Effector memory CD8-positive, alpha-beta T cell (primary cell): ENCODE data around the gene POMT2.

Experiments used
- ATAC-seq: fragments of 150-1000 bp; cut with Tn5 transposase; replicated peaks from 2 replicates; pipeline ENCODE4 v1.10.0; 2021; ENCODE audit warnings: mild to moderate bottlenecking, moderate library complexity
- DNase-seq, 3 experiments: peaks; one replicate each; pipeline ENCODE4 v3.0.0; 2021
- H3K27ac Mint-ChIP-seq, 2 donors: one replicate each; pipeline ENCODE4 v1.8.0; 2022; ENCODE audit warnings: mild to moderate bottlenecking in 2 of 2, mixed read lengths in 2 of 2, moderate library complexity in 2 of 2
- H3K27me3 Mint-ChIP-seq, 2 donors: one replicate each; pipeline ENCODE4 v1.8.0; 2022; ENCODE audit warnings: mixed read lengths in 2 of 2
- H3K36me3 Mint-ChIP-seq: one replicate; pipeline ENCODE4 v1.8.0; 2022; ENCODE audit warnings: mild to moderate bottlenecking, moderate library complexity, mixed read lengths; ENCODE audit not compliant: insufficient read depth
- H3K4me1 Mint-ChIP-seq, 2 donors: one replicate each; pipeline ENCODE4 v1.8.0; 2022; ENCODE audit warnings: low read depth in 2 of 2, mixed read lengths in 2 of 2
- H3K4me3 Mint-ChIP-seq, 2 donors: one replicate each; pipeline ENCODE4 v1.8.0; 2022; ENCODE audit warnings: mild to moderate bottlenecking in 2 of 2, mixed read lengths in 2 of 2, moderate library complexity in 2 of 2
- H3K9me3 Mint-ChIP-seq, 2 donors: one replicate each; pipeline ENCODE4 v1.8.0; 2022; ENCODE audit warnings: mixed read lengths in 2 of 2

Gene POMT2

GRCh38 chr14:77276959-77277358, 43.7 kb downstream of the POMT2 start:
- H3K27ac Mint-ChIP-seq, result no peak overlapping the region
- no peak for DNase-seq
- H3K36me3 Mint-ChIP-seq, result no peaks in the 10 kb centered on the region
- no peaks in the 10 kb centered on the region for H3K9me3 Mint-ChIP-seq
- no peak overlapping the region for H3K4me3 Mint-ChIP-seq
- H3K4me1 Mint-ChIP-seq, result peaks cover 0 to 3% of the 10 kb centered on the region in 2 donors
- ATAC-seq, result no peak
- peaks cover 17 to 21% of the 10 kb centered on the region in 2 donors for H3K27me3 Mint-ChIP-seq

DNA sequence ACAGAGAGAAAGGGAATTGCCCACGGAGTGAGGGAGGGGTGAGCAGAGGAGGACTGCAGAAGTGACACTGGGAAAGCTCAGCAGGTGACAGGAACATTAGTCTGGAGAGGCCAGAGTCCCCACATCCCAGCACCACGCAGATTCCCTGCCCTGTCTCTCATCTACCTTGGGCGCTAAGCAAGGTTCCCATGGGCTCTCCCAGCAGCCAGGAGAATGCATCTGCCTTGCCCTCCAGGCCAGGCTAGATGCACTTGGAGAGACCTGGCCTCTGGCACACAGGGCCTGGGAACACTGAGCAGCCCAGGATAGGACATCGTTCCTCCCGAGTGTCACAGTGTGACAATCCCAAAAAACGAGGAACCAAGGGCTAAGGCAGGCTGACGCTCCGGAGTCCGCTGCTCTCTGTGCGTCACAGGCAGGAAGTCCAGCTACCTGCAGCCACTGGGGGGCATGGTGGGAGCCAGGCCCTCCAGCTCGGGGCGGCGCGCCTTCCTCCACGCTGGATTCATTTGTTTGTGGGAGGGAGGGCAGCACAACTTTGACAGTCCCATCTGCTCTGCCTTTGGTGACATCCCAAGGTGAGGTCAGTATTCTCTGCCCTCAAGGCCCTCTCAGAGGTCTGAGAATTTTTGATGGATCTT, 44.3 kb downstream of the POMT2 start:
- Mint-ChIP-seq H3K27ac (no peak overlapping the region), H3K9me3 (no peaks in the 10 kb centered on the region), H3K27me3 (peaks cover 22 to 27% of the 10 kb centered on the region in 2 donors)

DNA sequence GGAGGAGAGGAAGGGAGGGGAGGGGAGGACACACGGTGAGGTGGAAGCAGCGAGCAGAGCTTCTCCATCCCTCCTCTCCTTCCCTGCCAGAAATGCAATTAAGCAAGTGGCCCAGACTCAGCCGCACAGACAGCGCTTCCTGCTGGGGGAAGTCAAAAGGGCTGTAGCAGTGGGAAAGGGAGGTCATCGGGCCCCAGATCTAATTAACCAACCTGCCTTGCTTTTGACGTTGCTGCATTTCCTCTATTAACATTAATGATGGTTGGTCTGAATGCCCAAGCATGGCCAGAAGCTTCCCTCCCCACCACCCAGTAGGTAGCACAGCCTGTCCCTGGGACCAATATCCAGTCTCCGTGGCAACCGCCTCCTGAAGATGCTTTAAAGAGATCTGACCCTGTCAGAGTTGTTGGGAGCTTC, 45.1 kb downstream of the POMT2 start:
- Mint-ChIP-seq H3K36me3 (no peaks in the 10 kb centered on the region), H3K9me3 (no peaks in the 10 kb centered on the region), H3K27ac (no peak overlapping the region), H3K4me3 (no peak overlapping the region), H3K27me3 (peaks cover 25 to 33% of the 10 kb centered on the region in 2 donors), H3K4me1 (peaks cover 0 to 4% of the 10 kb centered on the region in 2 donors)
- no peak for ATAC-seq
- DNase-seq, result no peak

More for the DNA sequence above, 44.3 kb downstream of the POMT2 start:
- no peak for ATAC-seq
- Mint-ChIP-seq H3K4me3 (no peak overlapping the region), H3K4me1 (peaks cover 0 to 3% of the 10 kb centered on the region in 2 donors), H3K36me3 (no peaks in the 10 kb centered on the region)
- no peak for DNase-seq

GRCh38 chr14:77275041-77275580, 45.6 kb downstream of the POMT2 start:
- H3K4me1 Mint-ChIP-seq, result peaks cover 0 to 4% of the 10 kb centered on the region in 2 donors
- no peak overlapping the region for H3K4me3 Mint-ChIP-seq
- ATAC-seq (no peak), DNase-seq (no peak)
- H3K36me3 Mint-ChIP-seq, result no peaks in the 10 kb centered on the region
- H3K9me3 Mint-ChIP-seq, result no peaks in the 10 kb centered on the region
- H3K27me3 Mint-ChIP-seq, result peaks cover 29 to 36% of the 10 kb centered on the region in 2 donors
- no peak overlapping the region for H3K27ac Mint-ChIP-seq

DNA sequence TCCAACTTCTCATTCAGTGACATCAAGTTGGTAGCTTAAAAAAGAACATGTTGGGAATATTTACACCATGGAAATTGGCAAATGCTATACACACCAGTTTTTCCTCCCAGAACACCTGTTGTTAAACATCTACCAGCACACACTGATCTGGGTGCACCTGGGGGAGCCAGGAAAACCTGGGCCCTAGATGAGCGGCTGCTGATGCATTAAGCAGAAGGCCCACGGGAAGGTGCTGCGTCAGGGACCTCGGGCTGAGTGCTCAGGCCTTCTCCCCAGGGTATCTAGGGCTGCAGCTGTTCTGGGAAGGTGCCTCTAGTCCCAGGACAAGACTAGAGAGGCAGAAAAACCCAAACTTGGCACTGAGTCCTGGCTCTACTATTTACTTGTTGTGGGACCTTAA, 46.9 kb downstream of the POMT2 start:
- no peak overlapping the region for H3K4me3 Mint-ChIP-seq
- peaks cover 3 to 7% of the 10 kb centered on the region in 2 donors for H3K4me1 Mint-ChIP-seq
- peaks cover 2% of the 10 kb centered on the region for H3K36me3 Mint-ChIP-seq
- no peak overlapping the region for H3K27ac Mint-ChIP-seq
- peaks cover 35 to 47% of the 10 kb centered on the region in 2 donors for H3K27me3 Mint-ChIP-seq
- no peaks in the 10 kb centered on the region for H3K9me3 Mint-ChIP-seq
- no peak for DNase-seq
- no peak for ATAC-seq

GRCh38 chr14:77272261-77272660, 48.4 kb downstream of the POMT2 start:
- no peak for ATAC-seq

GRCh38 chr14:77271113-77271710, 49.5 kb downstream of the POMT2 start, which contains the start of gene NGB:
NGB (minus strand) TSS chr14:77271206; CDS start chr14:77270937, 269 bp downstream.
- no peaks in the 10 kb centered on the region for H3K9me3 Mint-ChIP-seq
- H3K27ac Mint-ChIP-seq, result no peak within 1 kb of the TSS
- DNase-seq, result no peak
- H3K4me3 Mint-ChIP-seq, result peak within 1 kb of the TSS in 1 of 2 donors; percentile 56
- no peak for ATAC-seq
- H3K27me3 Mint-ChIP-seq, result peaks cover 47 to 60% of the 10 kb centered on the region in 2 donors
- peaks cover 6% of the 10 kb centered on the region for H3K36me3 Mint-ChIP-seq
- H3K4me1 Mint-ChIP-seq, result peaks cover 3 to 7% of the 10 kb centered on the region in 2 donors

More at GRCh38 chr14:77272261-77272660, 48.4 kb downstream of the POMT2 start:
- H3K4me3 Mint-ChIP-seq, result no peak overlapping the region
- no peak overlapping the region for H3K27ac Mint-ChIP-seq
- peaks cover 47 to 60% of the 10 kb centered on the region in 2 donors for H3K27me3 Mint-ChIP-seq
- peaks cover 6% of the 10 kb centered on the region for H3K36me3 Mint-ChIP-seq
- no peaks in the 10 kb centered on the region for H3K9me3 Mint-ChIP-seq
- peaks cover 3 to 7% of the 10 kb centered on the region in 2 donors for H3K4me1 Mint-ChIP-seq
- no peak for DNase-seq

GRCh38 chr14:77270361-77271112, 50.1 kb downstream of the POMT2 start:
- Mint-ChIP-seq H3K4me3 (peak overlapping the region in 1 of 2 donors; percentile 56), H3K4me1 (peaks cover 3 to 7% of the 10 kb centered on the region in 2 donors), H3K36me3 (peaks cover 6% of the 10 kb centered on the region), H3K27me3 (peaks cover 47 to 63% of the 10 kb centered on the region in 2 donors), H3K27ac (no peak overlapping the region), H3K9me3 (no peaks in the 10 kb centered on the region)
- DNase-seq (no peak), ATAC-seq (no peak)

- ATAC-seq (no peak), DNase-seq (no peak)
- peak overlapping the region in 1 of 2 donors; percentile 45 for H3K4me3 Mint-ChIP-seq
- H3K4me1 Mint-ChIP-seq, result peaks cover 3 to 7% of the 10 kb centered on the region in 2 donors
- H3K36me3 Mint-ChIP-seq, result peaks cover 6% of the 10 kb centered on the region
- H3K9me3 Mint-ChIP-seq, result no peaks in the 10 kb centered on the region
- peaks cover 47 to 73% of the 10 kb centered on the region in 2 donors for H3K27me3 Mint-ChIP-seq
- peak overlapping the region in 1 of 2 donors; percentile 57 for H3K27ac Mint-ChIP-seq
Measured at GRCh38 chr14:77268989-77269600, 51.6 kb downstream of the POMT2 start.

- H3K9me3 Mint-ChIP-seq, result no peaks in the 10 kb centered on the region
- H3K4me3 Mint-ChIP-seq, result no peak overlapping the region
- no peak for DNase-seq
- peaks cover 6% of the 10 kb centered on the region for H3K36me3 Mint-ChIP-seq
- peaks cover 3 to 7% of the 10 kb centered on the region in 2 donors for H3K4me1 Mint-ChIP-seq
- peaks cover 47 to 73% of the 10 kb centered on the region in 2 donors for H3K27me3 Mint-ChIP-seq
- H3K27ac Mint-ChIP-seq, result peak overlapping the region in 1 of 2 donors; percentile 57
- ATAC-seq, result no peak
Measured at GRCh38 chr14:77267937-77268699, 52.6 kb downstream of the POMT2 start.

GRCh38 chr14:77266336-77266735, 54.3 kb downstream of the POMT2 start:
- ATAC-seq (no peak), DNase-seq (no peak)
- Mint-ChIP-seq H3K4me1 (peaks cover 3 to 4% of the 10 kb centered on the region in 2 donors), H3K27me3 (peaks cover 29 to 73% of the 10 kb centered on the region in 2 donors), H3K4me3 (no peak overlapping the region), H3K9me3 (no peaks in the 10 kb centered on the region), H3K27ac (no peak overlapping the region), H3K36me3 (peaks cover 6% of the 10 kb centered on the region)

- Mint-ChIP-seq H3K27ac (no peak overlapping the region), H3K9me3 (no peaks in the 10 kb centered on the region)
- no peak for ATAC-seq
Measured at GRCh38 chr14:77265561-77266335, 54.9 kb downstream of the POMT2 start.

More at GRCh38 chr14:77265561-77266335, 54.9 kb downstream of the POMT2 start:
- Mint-ChIP-seq H3K36me3 (peaks cover 6% of the 10 kb centered on the region), H3K4me1 (peaks cover 3% of the 10 kb centered on the region in 2 donors), H3K27me3 (peaks cover 27 to 73% of the 10 kb centered on the region in 2 donors), H3K4me3 (no peak overlapping the region)
- no peak for DNase-seq
